Kidney capillary endothelial cell (primary cell): ENCODE measurements around the gene MUSK.
"Not testable (repeated sequence)": the region's sequence is repeated elsewhere in the genome, so short reads cannot be mapped to it uniquely, and the experiment has no call there.

Experiments used
- DNase-seq: peaks from one replicate; pipeline ENCODE4 v3.0.0-alpha.2; 2018; ENCODE audit warnings: low spot score

The MUSK gene

DNA sequence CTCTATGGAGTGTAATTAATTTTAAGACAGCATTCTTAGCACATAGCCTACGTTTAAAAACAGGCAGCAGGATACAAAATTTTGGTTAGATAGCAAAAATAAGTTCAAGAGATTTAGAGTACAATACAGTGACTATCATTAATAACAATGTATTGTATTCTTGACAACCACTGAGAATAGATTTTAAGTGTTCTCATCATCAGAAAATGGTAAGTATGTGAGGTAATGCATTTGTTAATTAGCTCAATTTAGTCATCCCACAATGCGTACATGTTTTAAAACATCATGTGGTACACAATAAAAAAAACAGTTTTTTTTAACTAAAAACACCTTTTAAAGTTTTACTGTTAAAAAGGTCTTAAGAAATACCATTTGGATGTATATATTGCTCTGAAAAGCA, 94.2 kb downstream of the MUSK start:
- no peak for DNase-seq

DNA sequence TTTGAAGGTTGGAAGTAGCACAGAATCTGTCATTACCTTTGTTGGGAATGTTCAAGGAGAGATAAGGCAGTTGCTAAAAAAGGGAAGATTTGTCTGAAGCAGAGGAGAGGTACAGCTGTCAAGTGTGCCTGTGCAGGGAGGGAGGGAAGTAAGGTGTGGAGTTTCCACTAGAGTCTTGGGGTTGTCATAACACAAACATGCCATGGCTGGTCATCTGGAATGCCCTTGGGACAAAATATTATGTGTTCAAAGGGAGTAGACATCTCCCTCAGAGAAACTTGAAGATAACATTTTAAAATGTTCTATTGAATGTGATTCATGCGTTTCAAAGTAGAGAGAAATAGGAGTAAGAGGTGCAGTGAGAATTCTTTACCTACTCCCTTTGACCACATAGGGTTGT, 95.0 kb downstream of the MUSK start:
- DNase-seq = no peak

DNA sequence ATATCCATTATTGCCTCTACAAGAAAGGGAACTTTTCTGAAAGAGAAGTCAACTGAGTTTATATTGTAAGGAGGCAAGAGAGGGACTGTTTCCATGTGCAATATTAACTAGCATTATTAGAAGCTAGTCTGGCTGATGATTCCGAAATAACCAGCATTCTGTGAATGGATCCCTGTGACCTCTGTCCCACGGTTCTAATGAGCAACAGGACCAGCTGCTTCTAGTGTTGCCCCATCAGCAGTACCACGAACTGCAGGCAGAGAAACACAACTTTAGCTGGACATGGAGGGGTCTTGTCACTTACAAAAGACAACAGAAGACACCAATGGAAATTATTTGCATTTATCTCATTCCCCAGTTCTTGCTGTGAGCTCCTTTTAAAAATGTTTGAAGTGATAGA, 95.4 kb downstream of the MUSK start:
- no peak for DNase-seq

DNA sequence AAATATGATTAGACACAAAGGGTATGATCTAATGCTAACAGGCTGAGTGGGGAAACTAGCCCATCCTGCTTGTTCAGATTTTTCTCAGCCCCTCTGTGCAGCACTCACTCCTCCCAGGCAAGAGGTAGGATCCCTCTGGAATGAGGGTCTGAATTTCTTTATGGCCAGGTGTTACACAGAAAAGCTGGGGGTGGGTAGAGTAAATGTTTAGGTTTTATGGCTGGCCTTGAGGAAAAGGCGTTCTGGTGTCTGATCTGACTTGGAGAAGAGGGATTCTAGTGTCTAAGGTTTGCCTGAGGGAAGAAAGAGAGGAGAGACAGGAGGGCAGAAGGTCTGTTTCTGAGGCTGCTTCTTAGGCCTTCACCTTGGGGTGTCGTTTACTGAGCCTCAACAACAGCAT, 97.3 kb downstream of the MUSK start:
- no peak for DNase-seq

DNA sequence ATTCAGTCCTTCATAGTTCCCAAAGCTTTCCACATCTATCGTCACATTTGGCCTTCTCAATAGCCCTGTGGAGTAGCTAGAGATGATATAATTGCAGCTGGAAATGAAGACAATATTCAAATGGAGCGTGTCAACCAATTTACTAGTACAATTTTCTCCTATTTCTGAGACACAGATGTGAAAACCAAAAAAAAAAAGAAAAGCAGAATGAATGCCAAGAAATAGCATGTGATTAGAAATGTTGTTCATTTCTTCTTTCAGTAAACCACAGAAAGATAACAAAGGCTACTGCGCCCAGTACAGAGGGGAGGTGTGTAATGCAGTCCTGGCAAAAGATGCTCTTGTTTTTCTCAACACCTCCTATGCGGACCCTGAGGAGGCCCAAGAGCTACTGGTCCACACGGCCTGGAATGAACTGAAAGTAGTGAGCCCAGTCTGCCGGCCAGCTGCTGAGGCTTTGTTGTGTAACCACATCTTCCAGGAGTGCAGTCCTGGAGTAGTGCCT, 99.0 kb downstream of the MUSK start:
- no peak for DNase-seq

DNA sequence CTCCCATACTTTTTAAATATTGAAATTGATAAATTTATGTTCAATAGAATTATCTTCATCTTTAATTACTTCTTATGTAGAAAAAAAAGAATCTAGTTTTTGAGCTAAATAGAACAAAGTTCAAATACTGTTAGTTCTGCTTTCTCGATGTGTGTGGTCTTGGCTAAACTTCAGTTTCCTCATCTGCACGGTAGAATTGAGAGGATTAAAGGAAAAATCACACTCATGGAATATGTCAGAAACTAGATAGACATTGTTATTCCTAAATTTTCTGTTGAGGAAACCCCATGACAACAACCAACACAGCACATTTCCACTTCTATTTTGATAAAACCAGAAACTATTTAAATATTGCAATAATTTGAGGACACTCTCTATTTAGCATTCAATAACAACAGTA, 100.3 kb downstream of the MUSK start:
- DNase-seq = no peak

DNA sequence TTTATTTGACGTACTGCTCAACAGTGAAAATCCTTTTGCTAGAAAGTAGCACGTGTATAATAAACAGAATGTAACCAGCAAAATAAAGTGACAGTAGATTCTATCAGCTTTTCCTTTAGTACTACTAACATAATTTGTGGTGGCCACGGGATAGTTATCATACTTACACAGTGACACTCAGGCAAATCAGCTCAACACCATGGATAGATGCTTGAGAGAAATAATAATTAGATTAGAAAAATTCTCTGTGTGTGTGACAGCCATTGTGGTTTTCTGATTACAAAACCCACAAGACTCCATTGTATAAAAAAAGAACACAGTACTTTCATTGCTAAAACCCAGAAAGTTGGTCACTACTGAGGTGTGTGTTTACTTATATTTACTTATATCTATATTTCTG, 101.1 kb downstream of the MUSK start:
- no peak for DNase-seq

DNA sequence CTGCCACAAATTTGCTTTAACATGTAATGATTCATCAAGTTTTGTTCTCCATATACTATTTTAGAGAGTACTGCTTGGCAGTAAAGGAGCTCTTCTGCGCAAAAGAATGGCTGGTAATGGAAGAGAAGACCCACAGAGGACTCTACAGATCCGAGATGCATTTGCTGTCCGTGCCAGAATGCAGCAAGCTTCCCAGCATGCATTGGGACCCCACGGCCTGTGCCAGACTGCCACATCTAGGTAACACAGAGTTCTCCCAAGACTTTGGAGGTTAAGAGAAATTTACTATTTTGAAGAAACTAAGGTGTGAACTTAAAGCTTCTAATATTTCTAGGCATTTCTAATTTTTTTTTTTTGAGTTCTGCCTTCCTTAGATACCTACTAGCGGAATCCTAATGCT, 107.1 kb downstream of the MUSK start:
- DNase-seq = no peak

DNA sequence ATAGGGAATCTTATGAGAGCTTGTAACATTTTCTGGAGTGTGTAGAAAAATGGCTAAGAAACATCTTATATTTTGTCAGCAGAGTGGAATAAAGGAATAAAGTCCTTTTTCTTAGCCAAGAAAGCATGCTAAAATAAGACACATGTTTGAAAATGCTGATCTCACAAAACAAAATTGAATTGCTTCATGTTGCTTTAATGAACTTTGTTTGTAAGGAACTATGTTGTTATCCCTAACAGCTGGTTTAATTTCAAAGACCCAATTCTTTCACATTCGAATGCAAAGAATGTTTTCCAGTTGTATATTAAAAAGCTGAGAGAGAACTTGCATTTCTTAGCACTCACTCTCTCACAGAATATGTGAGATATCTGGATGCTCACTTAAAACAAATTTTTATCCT, 107.6 kb downstream of the MUSK start:
- no peak for DNase-seq

DNA sequence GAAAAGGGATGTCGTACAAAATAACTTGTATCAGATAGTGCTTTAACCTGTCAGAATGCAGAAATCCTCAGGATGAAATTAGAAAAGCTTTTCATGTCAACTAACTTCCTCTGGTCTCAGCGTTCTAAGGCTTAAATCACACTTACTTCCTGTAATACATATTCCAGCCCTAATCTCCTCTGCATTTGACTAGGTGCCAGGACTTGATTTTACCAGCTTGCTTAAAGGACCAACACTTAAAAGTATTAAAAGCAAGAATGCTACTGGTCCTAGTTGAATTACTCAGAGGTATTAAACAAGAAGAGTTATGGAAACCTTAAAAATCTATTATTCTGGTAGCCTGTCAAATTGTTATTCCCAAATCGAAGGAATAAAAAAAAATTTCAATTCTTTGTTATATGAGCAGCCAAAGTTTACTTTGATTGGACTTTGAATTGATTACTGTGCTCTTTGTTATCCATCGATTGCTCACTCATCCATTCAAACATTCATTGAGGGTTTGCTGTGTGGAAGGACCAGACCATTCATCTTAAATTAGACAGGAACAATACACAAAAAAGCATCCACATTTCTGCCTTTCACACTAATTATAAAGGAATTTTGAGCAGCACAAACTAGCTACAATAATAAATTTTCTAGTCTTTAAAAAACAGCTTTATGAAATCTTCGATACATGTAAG, 108.7 kb downstream of the MUSK start:
- DNase-seq = peak; percentile 15

DNA sequence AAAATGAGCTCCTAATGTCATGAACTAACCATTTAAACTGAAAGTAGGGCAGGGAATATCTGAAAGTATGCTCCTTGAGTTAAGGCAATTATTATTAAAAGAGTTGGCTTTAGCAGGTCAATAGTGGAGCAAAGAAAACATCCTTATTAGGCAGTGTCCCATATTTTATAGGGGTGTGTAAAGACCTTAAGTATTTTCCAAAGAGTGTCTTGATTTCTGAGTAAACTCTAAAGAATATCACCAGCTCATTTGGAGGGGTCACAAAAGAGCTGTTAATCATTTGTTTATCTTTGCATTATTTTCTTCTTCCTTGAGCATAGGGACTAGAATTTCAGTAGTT, 109.3 kb downstream of the MUSK start:
- no peak for DNase-seq

DNA sequence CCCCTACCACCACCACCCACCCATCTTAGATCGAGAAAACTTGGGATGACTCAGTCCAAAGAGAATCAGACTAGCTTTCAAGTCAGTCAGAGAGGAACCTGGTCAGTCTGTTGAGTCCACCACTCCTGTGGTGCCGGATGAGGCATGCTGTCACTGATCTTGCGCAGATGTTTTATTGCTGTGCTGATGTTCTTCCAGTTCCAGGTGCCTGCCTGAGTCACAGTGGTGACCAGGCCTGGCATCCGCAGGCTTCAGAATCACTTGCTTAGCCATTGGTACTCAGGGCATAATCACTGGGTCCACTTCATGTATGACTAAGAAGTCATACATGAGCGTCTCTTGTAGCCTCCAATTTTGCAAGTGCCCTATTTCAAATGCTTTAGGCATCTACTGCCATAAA, 114.1 kb downstream of the MUSK start:
- no peak for DNase-seq

DNA sequence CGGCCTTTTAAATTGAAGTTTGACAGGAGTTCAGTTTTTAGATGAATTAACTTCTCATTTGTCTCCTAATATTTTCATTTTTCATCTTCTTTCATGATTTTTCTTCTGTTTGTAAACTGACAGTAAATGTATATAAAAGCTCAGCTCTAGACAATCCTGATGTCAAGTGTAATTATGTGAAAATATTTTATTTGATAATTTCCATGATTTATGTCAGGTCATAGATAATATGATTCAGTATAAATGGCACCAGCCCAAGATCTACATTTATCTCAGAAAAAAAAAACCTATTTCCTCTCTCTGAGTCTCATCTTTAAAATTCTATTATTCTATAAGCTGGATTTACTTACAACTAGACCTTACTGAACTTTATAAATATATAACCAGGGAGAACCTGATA, 115.7 kb downstream of the MUSK start:
- DNase-seq = no peak

DNA sequence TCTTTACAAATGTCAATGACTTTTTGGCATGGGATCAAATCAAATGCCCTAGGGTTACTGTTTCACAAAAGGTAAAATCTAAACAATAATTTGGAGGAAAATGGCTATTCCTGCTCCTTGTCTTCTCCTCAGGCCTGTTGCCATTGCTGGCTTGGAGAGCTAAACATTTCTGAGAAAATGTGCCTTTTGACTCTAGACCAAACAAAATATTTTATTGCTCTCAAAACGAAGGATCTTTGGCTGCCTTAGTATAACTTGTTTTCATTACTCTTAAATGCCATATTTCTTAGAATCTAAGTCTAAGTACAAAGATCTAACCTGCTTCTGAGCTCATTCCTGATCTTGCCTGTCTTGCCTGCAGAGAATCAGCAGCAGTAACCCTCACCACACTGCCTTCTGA, 116.6 kb downstream of the MUSK start:
- no peak for DNase-seq

DNA sequence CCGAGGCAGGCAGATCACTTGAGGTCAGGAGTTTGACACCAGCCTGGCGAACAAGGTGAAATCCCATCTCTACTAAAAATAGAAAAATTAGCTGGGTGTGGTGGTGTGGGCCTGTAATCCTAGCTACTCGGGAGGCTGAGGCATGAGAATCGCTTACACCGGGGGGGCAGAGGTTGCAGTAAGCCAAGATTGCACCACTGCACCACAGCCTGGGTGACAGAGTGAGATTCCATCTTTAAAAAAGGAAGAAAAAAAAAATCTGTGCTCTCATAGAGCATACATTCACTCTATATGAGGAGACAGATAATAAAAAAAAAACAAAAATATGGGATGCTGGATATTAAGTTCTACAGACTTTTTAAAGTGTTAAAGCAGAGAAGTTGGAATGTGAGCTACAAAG, 119.8 kb downstream of the MUSK start:
- DNase-seq = not testable (repeated sequence)

DNA sequence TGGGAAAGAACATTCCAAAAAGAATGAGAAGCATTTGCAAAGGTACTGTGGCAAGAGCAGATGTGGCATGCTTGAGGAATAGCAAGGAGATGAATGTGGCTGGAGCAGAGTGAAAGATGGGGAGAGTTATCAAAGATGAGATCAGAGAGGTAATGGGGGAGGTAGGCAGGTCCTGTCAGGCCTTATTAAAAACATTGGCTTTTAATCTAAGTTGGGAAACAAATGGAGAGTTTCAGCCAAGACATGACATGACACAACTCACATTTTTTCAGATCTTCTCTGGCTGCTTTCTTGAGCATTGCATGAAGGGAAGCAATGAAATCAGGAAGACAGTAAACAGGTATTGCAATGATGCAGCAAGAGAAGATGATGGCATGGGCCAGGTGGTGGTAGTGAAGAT, 120.3 kb downstream of the MUSK start:
- DNase-seq = no peak

DNA sequence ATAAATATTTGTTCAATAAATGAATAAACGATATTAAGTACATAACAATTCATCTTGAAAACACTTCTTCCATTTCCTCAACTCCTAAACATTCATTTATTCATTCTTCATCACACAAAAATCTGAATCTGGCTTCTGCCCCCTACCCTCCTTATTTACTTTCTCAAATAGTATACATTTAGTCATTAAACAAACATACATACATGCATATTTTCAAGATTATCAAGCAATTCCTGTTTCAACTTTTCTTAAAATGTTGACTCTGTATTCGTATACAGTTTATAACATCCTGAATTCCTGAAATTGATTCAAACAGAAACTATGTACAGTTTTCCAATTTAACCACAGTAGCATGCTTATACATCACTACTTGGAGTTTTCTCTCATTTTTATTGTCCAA, 129.0 kb downstream of the MUSK start:
- no peak for DNase-seq

DNA sequence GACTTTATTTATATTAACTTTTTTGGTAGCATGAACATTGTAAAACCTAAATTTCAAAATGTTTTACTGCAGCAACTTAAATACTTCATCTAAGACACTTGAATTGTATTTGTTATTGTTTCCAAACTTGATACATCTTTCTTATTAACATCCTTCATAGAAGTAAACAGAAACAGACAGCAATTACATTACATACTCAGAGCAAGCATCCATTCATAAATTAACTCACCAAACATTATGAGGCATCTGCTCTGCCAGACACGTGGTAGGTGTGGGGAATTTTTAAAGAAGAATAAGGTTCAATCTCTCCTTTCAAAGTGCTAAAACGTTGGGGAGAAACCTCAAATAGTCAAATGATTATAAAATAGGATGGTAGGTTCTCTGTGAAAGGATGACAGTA, 130.8 kb downstream of the MUSK start:
- no peak for DNase-seq

DNA sequence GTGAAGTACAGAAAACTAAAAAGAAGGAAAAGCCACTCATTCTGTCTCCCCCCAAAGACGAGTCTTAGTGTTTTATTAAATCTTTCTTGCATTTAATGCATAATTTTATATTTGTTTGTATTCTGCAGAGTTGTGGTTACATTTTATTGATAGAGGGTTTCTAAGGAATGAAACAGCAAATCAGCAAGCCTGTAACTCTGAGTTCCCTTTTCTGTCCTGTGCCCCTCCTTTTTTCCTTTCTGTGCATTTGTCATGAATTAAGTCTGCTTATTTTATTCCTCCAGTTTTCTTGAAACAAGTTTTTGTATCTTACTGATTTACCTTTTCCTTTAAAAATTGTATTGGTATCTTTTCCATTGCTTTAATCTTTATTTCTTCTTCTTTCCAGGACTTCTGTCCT, 132.8 kb downstream of the MUSK start:
- no peak for DNase-seq

DNA sequence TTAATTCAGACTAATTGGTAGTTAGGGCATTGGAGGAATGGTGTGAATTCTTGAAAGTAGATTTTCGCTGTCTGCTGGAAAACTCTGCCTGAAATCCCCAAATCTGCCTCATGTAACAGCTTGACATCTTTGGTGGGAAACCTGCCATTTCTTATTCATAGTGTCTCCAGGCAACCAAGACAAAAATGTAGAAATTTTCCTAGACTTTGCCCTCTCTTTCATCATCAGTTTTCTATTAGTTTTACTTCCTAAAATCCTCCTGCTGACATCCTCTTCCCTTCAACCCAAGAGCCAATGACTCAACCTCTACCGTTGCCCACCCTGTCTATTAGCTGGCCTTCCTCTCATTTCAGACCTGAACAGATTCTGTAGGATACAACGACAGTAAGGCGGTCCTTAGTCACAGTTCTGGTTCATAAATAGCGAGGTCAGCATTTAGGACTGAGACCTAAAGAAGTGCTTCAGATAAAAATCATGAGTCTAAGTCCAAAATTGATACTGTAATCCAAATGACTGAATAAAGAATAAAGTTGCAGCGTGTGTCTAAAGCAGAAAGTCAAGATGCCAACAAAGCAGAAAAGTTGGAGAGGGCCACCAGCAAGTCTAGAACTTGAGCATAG, 133.9 kb downstream of the MUSK start:
- DNase-seq = no peak

DNA sequence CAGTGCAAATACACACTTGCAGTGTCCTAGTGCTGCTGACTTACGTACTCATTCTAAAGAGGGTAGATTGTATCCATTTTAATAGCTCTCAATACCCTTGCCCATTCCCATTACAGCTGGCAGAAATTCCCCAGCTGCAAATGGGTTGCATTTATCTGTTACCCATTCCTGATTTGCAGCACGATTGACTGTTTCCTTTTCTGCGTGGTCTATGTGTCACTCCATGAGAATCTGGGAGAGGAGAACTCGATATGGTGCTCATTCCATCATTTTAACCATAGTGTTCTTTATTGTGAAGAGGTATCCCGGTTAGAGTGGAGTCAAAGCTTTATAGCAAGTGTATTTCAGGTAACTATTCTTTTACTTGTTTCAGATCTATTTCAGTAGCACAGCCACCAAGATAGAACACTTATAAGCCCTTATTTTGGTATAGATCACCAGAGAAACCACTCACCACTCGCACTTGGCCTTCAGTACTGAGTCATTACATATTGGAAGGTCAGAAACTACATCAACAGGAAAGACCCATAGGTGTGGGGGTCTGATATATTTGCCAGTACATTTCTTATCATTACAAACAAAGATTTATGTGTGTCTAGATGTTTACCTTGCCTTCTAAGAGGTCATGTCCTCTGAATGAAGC, 139.5 kb downstream of the MUSK start:
- DNase-seq = no peak

DNA sequence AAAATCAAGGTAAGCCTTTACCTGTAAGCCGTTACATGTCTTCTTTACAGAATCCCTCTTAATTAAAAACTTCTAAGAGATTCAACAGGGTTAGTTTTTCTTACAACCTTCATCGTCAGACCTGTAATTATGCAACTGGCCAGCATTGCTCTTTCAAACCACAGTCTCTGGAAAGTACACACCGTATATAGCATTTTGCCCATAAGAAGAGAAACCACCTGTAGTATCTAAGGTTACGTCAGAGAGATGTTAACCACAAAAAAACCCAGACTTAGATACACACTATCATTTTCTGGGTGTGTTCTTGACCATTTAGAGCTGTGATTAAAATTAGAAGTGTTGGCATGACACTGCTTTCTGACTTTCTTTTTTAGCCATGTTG, 140.0 kb downstream of the MUSK start:
- no peak for DNase-seq

DNA sequence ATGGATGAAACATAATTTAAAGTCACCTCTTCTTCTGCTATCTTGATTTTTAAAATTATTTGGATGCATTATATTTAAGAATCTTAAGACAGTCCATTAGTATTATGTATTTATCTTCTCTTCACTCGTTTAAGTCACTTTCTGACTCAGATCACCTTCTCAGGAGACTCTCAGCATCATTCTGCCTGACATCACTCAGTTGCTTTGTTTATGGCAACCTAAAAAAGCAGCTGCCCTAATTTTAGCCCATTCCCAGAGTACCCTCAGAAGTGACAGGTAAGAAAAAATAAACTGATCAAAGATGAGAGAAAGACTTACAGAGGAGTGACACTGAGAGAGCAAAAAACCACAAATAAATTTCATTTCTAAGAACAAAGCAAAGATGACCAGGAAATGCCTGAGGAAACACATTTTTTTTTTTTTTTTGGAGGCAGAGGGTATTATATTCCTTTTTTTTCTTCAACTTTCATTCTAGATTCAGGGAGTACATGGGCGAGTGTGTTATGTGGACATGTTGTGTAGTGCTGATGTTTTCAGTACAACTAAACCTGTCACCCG, 140.5 kb downstream of the MUSK start:
- DNase-seq = no peak
